ENCODE data around the gene ZNF117.
"Not testable (repeated sequence)": the region's sequence is repeated elsewhere in the genome, so short reads cannot be mapped to it uniquely, and the experiment has no call there.

DNA sequence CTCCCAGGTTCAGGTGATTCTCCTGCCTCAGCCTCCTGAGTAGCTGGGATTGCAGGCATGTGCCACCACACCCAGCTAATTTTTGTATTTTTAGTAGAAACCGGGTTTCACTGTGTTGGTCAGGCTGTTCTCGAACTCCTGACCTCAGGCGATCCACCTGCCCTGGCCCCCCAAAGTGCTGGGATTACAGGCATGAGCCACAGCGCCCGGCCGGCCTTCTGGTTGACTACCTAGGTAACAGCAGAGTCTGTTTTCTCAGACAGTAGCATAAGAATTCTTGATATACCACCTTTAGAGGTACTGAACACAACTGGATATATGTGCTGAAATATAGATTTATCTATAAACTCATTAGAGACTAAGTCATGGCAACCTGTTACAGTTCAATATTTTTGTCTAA is 50.8 kb downstream of the ZNF117 start:
- TF ChIP-seq, protein P1, sequence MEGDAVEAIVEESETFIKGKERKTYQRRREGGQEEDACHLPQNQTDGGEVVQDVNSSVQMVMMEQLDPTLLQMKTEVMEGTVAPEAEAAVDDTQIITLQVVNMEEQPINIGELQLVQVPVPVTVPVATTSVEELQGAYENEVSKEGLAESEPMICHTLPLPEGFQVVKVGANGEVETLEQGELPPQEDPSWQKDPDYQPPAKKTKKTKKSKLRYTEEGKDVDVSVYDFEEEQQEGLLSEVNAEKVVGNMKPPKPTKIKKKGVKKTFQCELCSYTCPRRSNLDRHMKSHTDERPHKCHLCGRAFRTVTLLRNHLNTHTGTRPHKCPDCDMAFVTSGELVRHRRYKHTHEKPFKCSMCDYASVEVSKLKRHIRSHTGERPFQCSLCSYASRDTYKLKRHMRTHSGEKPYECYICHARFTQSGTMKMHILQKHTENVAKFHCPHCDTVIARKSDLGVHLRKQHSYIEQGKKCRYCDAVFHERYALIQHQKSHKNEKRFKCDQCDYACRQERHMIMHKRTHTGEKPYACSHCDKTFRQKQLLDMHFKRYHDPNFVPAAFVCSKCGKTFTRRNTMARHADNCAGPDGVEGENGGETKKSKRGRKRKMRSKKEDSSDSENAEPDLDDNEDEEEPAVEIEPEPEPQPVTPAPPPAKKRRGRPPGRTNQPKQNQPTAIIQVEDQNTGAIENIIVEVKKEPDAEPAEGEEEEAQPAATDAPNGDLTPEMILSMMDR (IDR thresholded peaks at IDR 0.05) = not testable (repeated sequence)
- TF ChIP-seq POLR2AphosphoS5 (IDR thresholded peaks at IDR 0.05) = not testable (repeated sequence)
